Middle frontal gyrus (tissue), 1 donor: Measurements from ENCODE around the gene TECPR1.
A peak's percentile ranks its signal among the peaks of the same experiment; 100 is the strongest.

Experiments
- DNase-seq: peaks from one replicate; pipeline ENCODE4 v3.0.0-alpha.2; 2015; ENCODE audit warnings: low spot score; ENCODE audit errors: extremely low spot score

Gene TECPR1, protein sequence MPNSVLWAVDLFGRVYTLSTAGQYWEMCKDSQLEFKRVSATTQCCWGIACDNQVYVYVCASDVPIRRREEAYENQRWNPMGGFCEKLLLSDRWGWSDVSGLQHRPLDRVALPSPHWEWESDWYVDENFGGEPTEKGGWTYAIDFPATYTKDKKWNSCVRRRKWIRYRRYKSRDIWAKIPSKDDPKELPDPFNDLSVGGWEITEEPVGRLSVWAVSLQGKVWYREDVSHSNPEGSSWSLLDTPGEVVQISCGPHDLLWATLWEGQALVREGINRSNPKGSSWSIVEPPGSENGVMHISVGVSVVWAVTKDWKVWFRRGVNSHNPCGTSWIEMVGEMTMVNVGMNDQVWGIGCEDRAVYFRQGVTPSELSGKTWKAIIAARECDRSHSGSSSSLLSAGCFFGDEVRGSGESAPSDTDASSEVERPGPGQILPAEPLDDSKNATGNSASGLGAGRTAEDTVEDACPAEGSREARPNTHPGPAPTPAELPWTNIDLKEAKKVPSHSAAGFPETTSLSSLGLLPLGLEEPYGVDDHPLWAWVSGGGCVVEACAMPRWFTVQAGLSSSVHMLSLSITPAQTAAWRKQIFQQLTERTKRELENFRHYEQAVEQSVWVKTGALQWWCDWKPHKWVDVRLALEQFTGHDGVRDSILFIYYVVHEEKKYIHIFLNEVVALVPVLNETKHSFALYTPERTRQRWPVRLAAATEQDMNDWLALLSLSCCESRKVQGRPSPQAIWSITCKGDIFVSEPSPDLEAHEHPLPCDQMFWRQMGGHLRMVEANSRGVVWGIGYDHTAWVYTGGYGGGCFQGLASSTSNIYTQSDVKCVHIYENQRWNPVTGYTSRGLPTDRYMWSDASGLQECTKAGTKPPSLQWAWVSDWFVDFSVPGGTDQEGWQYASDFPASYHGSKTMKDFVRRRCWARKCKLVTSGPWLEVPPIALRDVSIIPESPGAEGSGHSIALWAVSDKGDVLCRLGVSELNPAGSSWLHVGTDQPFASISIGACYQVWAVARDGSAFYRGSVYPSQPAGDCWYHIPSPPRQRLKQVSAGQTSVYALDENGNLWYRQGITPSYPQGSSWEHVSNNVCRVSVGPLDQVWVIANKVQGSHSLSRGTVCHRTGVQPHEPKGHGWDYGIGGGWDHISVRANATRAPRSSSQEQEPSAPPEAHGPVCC

GRCh38 chr7:98251601-98252424 is at the start of gene TECPR1:
Gene TECPR1 (minus strand): TSS chr7:98252232. CDS start chr7:98246146, 6,086 bp downstream.
- DNase-seq: peak; percentile 93

GRCh38 chr7:98300595-98301372 is 48.8 kb upstream of the TECPR1 start:
- DNase-seq: no peak

DNA sequence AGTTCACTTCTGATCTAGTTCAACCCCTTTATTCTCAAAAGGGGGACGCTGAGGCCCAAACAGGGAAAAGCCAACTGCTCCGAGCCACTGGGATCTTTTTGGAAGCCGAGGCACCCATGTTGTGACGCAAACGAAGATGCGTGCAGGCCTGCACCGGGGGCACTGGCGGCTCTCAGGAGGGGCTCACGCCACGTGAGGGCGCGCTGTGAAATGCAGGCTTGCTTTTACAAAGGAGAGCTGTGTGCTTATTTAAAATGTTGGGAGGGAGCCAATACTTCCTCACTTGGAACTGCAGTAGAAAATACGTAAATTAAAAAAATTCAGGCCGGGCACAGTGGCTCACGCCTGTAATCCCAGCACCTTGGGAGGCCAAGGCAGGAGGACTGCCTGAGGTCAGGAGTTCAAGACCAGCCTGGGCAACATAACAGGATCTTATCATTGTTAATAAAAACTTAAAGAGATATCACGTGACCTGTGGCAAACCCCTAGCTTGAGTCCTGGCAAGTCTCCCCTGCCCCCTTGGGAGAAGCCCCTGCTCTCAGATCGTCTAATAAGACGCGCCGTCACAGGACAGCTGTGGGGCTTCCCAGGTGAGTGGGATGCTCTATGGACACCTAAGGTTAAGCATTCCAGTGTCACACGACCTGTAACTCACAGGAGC is 45.7 kb upstream of the TECPR1 start:
- DNase-seq: no peak

DNA sequence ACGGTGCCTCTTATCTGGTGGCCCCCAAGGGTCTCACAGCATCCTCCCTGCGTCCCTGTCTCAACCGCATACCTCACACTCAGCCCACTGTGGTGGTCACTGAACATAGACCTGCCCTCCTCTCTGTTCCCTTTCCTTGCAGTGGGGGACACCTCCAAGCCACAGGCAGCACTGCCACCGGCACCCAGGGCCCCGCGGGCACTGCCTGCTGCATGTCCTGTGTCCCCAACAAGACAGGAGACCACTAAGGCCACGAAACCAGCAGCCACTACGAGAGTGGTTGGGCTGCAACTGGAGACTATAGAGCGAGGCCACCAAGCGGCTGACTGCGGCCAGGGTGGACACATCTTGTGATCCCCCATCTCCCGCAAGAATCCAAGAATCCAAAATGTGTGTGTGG is 44.8 kb upstream of the TECPR1 start:
- no peak for DNase-seq

DNA sequence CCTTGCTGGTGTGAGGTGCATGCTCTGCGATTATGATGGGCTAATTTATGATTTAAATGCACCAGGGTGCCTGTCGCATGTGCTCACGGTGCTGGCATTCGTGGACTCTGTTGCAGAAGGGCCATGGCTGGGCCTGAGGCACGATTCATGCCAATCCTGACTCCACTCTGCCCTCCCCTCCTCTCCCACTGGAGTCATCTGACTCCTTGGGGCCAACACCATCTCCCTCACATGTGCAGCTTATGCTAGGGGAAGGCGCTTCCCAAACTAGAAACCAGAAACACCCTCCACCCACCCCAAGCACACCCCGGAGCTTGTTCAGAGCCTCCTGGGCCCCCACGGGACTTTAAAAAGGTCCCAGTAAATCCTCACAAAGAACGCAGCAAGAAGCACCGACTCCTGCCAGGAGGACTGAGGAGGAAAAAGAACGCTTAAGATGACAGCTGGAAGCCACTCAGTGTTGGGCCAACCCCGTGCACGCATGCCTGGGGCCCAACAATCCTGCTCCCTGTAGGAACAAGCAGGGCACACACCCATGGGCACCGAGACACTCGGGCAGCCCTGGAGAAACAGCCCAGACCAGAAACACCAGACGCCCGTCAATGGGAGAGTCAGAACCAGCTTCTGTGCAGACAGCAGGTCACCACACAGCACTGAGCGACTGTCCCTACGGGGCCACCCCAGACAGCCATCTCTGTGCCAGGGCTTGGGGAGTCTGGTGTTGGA is 43.6 kb upstream of the TECPR1 start:
- DNase-seq: no peak

GRCh38 chr7:98294798-98295382 is 42.9 kb upstream of the TECPR1 start:
- no peak for DNase-seq

GRCh38 chr7:98294326-98294725 is 42.3 kb upstream of the TECPR1 start:
- DNase-seq: no peak

- DNase-seq: no peak
These were observed 41.7 kb upstream of the TECPR1 start for GRCh38 chr7:98293746-98294145.

DNA sequence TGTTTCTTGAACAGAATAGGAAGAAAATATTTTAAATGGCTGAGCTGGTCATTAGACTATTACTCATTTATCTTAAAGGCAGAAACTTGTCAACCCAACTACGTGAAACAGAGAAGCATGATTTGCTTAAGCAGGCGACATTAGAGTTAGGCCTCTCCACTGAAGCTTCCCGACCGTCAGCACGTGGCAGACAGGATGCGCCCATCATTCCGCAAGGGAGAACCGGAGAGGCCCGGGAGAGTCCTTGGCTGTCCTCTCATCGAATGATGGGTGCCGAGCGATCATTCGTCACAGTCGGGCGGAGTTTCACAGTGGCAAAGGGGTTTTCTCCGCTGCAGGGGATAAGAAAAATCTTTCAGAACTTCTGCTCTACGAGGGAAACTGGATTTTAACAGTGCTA is 41.2 kb upstream of the TECPR1 start:
- DNase-seq: no peak

DNA sequence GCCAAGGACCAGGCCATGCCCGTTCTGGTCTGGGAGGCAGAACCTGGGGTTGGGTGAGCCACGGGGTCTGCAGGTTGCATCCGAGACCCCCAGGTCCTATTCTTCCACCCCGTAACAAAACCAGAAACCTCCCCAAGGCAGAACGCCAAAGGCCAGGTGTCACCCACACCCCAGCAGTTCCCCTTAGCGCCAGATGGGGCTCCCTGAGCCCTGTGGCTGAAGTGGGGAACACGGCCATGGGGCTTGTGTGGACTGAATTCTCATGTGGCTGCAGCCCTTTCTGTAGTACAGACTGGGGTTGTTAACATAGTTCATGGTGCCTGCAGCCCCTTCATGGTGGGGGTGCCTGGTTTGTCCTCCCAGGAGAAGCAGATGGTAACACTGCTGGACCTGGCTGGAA is 39.7 kb upstream of the TECPR1 start:
- DNase-seq: no peak

DNA sequence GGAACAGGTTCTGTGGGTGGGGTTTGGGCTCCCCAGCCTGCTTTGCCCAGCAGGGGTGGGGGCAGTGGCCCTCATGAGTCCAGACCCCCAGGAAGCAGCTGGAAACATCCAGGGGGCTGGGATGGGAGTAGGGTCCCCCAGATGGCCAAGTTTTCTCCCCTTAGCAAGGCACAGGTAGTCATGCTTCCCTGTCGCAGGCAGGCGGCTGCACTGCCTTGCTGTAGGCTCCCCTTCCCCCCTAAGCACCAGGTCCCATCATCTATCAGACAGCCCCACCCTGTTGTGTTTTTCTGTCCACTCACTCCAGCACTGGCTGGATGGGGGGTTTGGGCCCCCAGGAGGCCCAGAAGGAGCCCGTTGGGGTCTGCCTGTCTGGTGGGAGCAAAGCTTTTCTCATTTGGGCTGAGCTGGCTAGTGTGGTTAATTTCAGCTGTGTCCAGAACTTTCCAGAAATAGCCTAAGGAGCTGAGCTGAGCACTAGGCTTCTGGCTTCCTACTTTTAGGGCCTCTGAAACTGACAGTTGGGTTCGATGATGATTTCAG is 37.4 kb upstream of the TECPR1 start:
- DNase-seq: no peak

DNA sequence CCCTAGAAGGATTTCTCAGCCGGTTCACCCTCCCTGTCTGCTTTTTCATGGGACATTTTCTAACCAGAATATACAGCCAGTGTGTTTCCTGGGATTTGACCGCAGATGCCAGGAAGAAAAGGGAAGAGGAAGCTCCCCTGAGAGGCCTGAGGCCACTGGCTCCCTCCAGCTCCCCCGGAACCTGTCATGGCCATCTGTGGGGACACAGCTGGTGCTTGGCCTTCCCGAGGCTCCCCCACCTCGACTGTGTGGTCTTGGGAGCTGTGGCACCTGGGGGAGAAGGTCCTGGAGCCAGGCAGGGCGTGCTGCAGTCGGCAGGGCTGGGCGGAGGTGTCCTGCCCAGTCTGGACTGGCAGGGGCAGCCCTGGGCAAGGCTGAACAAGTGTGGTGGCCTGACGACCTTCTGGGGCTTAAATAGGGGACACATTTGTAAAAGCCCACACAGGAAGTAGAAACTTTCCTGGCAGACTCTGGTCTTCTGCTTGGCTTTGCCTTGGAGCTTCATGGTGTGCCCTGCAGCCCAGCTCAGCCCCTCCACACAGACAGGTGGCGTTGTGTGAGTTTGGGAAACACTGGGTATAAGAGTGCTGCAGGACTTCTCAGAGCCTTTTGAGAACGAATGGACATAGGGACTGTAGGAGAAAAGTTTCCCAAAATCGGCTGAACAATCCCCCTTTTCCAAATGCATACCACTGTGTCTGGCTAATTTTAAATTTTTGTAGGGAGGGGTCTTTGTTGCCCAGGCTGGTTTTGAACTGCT is 36.2 kb upstream of the TECPR1 start:
- DNase-seq: no peak

- no peak for DNase-seq
These were observed 35.5 kb upstream of the TECPR1 start for GRCh38 chr7:98287486-98287959.

- DNase-seq: no peak
These were observed 34.9 kb upstream of the TECPR1 start for GRCh38 chr7:98286701-98287485.

GRCh38 chr7:98286093-98286539 is 34.1 kb upstream of the TECPR1 start:
- DNase-seq: no peak
